ENCODE results near the gene RCHY1. TPM values are rescaled to one million over a fixed set of nuclear protein-coding genes. Genes with fewer than 3 reads are reported as not detected.

The RCHY1 gene
- total RNA-seq, 4 donors from 2014 or later: 41.3 to 62.1 (median 55.6) TPM

DNA sequence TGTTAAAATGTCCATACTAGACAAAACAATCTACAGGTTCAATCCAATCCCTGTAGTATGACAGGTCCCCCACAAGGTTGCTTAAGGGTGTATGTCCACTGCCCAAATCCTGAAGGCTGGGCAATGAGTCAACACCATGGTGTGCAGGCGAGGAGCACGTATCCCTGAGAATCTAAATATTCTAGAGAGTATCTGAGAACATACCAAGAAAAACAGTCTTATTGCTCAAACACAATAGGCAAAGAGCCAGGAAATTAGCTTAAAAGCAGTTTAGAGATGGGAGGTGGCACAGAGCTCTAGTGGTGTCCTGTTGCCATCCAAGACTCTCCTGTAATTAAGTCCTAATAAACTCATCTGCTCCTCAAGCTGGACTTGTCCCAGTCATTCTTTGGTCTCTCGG lies 37.0 kb downstream of the RCHY1 start:
- Histone ChIP-seq H3K27ac (no peak overlapping the region), H3K9me3 (no peaks in the 10 kb centered on the region), H3K4me3 (replicated peaks in 1 of 3) (no peak overlapping the region), H3K27me3 (no peaks in the 10 kb centered on the region), H3K36me3 (peaks cover 6 to 19% of the 10 kb centered on the region in 2 donors), H3K4me1 (no peaks in the 10 kb centered on the region)
- intact Hi-C loops (cut with DNase I): no loop called here
- TF ChIP-seq POLR2A (IDR thresholded peaks at IDR 0.05): no peak
- no peak for DNase-seq
- WGBS, 2 donors: 94 to 99% methylated on average over 3 of the region's 3 CpGs

DNA sequence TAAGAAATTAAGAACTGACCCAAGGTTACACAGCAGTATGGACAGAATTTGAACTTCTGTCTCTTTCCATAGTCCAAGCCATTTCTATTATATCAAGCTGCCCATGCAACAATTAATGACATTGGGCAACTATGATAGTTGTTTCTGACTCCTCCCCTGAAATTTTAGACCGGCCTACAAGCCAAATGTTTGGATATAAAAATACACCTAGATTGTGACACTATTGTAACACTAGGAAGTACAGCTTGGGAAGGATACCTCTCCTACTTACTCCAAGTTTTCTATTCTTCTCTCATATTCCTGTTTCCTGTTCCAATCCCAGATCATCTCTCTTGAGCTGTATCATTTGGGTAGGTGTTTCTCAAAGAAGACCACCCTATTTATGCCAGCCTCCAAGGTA lies 43.5 kb downstream of the RCHY1 start:
- H3K27ac ChIP-seq: no peak overlapping the region
- no peaks in the 10 kb centered on the region for H3K27me3 ChIP-seq
- 97 to 98% methylated on average over 1 of the region's 1 CpG for WGBS, 2 donors
- DNase-seq: no peak
- H3K4me1 ChIP-seq: no peaks in the 10 kb centered on the region
- no peak overlapping the region for H3K4me3 ChIP-seq (replicated peaks in 1 of 3)
- TF ChIP-seq, protein P1, sequence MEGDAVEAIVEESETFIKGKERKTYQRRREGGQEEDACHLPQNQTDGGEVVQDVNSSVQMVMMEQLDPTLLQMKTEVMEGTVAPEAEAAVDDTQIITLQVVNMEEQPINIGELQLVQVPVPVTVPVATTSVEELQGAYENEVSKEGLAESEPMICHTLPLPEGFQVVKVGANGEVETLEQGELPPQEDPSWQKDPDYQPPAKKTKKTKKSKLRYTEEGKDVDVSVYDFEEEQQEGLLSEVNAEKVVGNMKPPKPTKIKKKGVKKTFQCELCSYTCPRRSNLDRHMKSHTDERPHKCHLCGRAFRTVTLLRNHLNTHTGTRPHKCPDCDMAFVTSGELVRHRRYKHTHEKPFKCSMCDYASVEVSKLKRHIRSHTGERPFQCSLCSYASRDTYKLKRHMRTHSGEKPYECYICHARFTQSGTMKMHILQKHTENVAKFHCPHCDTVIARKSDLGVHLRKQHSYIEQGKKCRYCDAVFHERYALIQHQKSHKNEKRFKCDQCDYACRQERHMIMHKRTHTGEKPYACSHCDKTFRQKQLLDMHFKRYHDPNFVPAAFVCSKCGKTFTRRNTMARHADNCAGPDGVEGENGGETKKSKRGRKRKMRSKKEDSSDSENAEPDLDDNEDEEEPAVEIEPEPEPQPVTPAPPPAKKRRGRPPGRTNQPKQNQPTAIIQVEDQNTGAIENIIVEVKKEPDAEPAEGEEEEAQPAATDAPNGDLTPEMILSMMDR (IDR thresholded peaks at IDR 0.05): no peak
- no peak for TF ChIP-seq POLR2A (IDR thresholded peaks at IDR 0.05)
- H3K36me3 ChIP-seq: no peaks in the 10 kb centered on the region
- intact Hi-C loops (cut with DNase I): no loop called here
- no peaks in the 10 kb centered on the region for H3K9me3 ChIP-seq

DNA sequence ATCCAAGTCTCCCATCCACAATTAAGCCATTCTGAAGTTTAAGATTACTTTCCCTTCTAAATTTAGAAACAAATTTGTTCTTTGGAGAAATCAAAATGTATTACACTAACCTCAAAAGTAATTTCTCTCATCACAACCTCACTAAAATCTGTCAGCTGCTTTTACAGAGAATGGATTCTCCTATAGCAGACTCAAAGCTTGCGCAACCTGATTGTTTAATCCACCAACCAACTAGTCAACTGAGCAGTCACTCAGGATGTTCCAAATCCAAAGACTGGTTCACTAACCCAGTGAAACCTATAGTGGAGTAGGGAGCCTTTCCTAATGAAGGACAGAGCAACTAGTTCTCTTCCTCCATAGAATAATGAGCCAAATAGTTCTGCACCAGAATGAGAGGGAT lies 44.3 kb downstream of the RCHY1 start:
- intact Hi-C loops (cut with DNase I): no loop called here
- no peaks in the 10 kb centered on the region for H3K4me1 ChIP-seq
- no peak for TF ChIP-seq POLR2A (IDR thresholded peaks at IDR 0.05)
- TF ChIP-seq, protein P1 (IDR thresholded peaks at IDR 0.05): no peak
- H3K27me3 ChIP-seq: no peaks in the 10 kb centered on the region
- H3K36me3 ChIP-seq: no peaks in the 10 kb centered on the region
- H3K9me3 ChIP-seq: no peaks in the 10 kb centered on the region
- no peak for DNase-seq
- H3K4me3 ChIP-seq (replicated peaks in 1 of 3): no peak overlapping the region
- WGBS, 2 donors: 97 to 100% methylated on average over 1 of the region's 1 CpG
- no peak overlapping the region for H3K27ac ChIP-seq

DNA sequence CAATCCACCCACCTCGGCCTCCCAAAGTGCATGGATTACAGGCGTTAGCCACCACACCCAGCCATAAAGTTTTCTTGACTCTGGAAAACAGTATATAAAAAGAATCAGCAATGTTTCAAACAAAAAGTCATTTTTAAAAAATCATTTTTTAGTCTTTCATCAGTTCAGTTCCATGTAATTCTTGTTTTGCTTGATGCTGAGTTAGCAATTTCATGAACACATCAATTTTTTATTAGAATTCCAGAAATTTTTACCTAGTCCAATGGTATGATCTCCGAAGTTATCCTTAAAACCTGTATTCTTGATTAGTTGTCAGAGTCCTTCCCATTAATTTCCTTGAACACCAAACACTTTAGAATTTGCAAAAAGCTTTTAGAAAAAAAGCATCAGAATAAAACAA lies 56.8 kb downstream of the RCHY1 start:
- intact Hi-C loops (cut with DNase I): no loop called here
- DNase-seq: no peak
- Histone ChIP-seq H3K4me1 (no peaks in the 10 kb centered on the region), H3K9me3 (no peaks in the 10 kb centered on the region), H3K27me3 (no peaks in the 10 kb centered on the region), H3K36me3 (no peaks in the 10 kb centered on the region), H3K27ac (no peak overlapping the region), H3K4me3 (replicated peaks in 1 of 3) (no peak overlapping the region)
- WGBS, 2 donors: 90 to 93% methylated on average over 3 of the region's 3 CpGs
- TF ChIP-seq POLR2A (IDR thresholded peaks at IDR 0.05): no peak
- TF ChIP-seq, protein P1 (IDR thresholded peaks at IDR 0.05): no peak

DNA sequence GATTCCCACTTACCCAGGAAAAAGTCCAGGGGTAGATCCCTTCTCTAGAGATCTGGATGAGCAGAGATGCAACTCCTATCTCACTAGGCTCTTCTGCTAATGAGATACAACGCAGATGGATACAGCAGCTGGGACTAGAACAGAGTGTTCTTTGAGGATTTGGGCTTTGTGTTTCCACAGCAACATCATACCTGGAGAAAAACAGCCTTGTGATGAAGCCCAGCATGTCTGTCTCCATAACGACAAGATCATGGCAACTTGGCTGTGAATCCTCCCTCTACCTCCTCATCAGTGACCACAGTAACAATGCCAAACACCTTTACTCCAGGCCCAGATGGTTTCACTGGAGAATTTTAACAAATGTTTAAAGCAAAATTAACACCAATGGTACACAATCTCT lies 80.1 kb downstream of the RCHY1 start:
- WGBS, 2 donors: 83 to 94% methylated on average over 2 of the region's 2 CpGs
- TF ChIP-seq, protein P1 (IDR thresholded peaks at IDR 0.05): no peak
- TF ChIP-seq POLR2A (IDR thresholded peaks at IDR 0.05): no peak
- no peak overlapping the region for H3K27ac ChIP-seq

DNA sequence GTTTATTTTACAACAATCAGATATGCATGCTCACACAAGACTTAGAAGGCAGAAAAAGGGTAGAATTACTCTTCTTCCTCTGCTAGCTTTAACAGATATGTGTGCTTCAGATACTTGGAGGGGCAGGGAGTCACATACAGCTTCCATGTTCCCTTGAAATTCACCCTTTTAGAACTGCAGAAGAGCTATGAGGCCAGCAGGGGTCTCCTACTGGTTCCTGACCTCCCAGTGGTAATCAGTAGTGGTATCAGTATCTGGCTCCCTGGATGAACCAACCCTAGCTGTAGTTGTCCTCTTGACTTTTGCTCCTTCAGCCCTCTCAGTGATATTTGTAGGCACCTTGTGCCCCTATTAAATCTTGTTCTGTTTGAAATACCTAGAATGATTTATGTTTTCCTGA lies 81.5 kb downstream of the RCHY1 start:
- Histone ChIP-seq H3K4me3 (replicated peaks in 1 of 3) (no peak overlapping the region), H3K4me1 (no peaks in the 10 kb centered on the region), H3K9me3 (no peaks in the 10 kb centered on the region), H3K36me3 (no peaks in the 10 kb centered on the region), H3K27me3 (no peaks in the 10 kb centered on the region), H3K27ac (no peak overlapping the region)
- DNase-seq: no peak
- TF ChIP-seq, protein P1 (IDR thresholded peaks at IDR 0.05): no peak
- no peak for TF ChIP-seq POLR2A (IDR thresholded peaks at IDR 0.05)
- intact Hi-C loops (cut with DNase I): no loop called here

More for the DNA sequence above, 80.1 kb downstream of the RCHY1 start:
- no peaks in the 10 kb centered on the region for H3K27me3 ChIP-seq
- no peaks in the 10 kb centered on the region for H3K4me1 ChIP-seq
- no peaks in the 10 kb centered on the region for H3K36me3 ChIP-seq
- H3K9me3 ChIP-seq: no peaks in the 10 kb centered on the region
- no peak overlapping the region for H3K4me3 ChIP-seq (replicated peaks in 1 of 3)
- intact Hi-C loops (cut with DNase I): no loop called here
- DNase-seq: no peak
